ENCODE data around the gene DIS3L2. TPM values are rescaled to one million over a fixed set of nuclear protein-coding genes. Genes with fewer than 3 reads are reported as not detected.

Gene DIS3L2
- total and polyA plus RNA-seq, 2 of the 8 experiments (the other 6 are each of a cell fraction or from before 2014, with no cell fraction given), result 11.5 to 21.6 TPM

DNA sequence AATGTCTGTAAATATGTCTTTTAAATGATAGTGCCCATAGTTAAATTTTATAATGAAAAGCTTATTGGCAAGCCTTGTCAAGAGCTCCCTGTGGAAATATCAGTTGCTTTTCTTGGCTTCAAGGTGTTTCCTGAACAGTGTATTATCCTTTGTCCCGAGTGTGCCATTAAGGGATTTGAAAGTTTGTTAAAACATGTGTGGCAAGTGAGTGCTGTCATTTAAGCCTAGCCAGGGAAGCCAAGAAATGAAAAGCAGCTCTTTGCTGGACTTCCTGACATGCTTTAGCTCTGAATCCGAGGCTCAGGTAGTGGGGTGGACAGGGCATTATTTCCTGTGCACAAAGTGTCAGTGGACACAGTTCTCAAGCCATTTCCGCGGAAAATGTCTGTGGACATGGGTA is 111.5 kb downstream of the DIS3L2 start (continued):
- TF ChIP-seq BRCA1 (IDR thresholded peaks at IDR 0.05; ENCODE audit: low read depth, low read length), result no peak

Measured in H1 (cell line).